ENCODE data around the gene PIAS4. TPM values are rescaled to one million over a fixed set of nuclear protein-coding genes. Genes with fewer than 3 reads are reported as not detected.
A peak's percentile ranks its signal among the peaks of the same experiment; 100 is the strongest.
"Not testable (repeated sequence)": the region's sequence is repeated elsewhere in the genome, so short reads cannot be mapped to it uniquely, and the experiment has no call there.

Gene PIAS4
- polyA plus RNA-seq, 1 donor (not counting 4 experiments of a cell fraction or from before 2014, with no cell fraction given) = 7.5 TPM

- Histone ChIP-seq H3K4me2 (ENCODE audit: control insufficient read depth, extremely low read depth, insufficient read depth, low read depth, low read length) (no peak overlapping the region), H3K4me3 (ENCODE audit: control insufficient read depth in 2 of 3, extremely low read depth in 1 of 3, insufficient read depth in 2 of 3, low read depth in 1 of 3, low read length in 3 of 3) (no peak overlapping the region), H3K4me1 (ENCODE audit: control insufficient read depth, extremely low read depth, insufficient read depth, low read length) (peaks cover 19% of the 10 kb centered on the region), H3K9ac (ENCODE audit: control insufficient read depth, extremely low read depth, insufficient read depth, low read length) (no peak overlapping the region), H3K9me3 (ENCODE audit: control insufficient read depth, low read depth, low read length) (no peaks in the 10 kb centered on the region), H3K27ac (ENCODE audit: control insufficient read depth, insufficient read depth, low read length) (no peak overlapping the region), H3K36me3 (ENCODE audit: control insufficient read depth in 2 of 2, extremely low read depth in 1 of 2, insufficient read depth in 2 of 2, low read length in 2 of 2) (no peaks in the 10 kb centered on the region), H2AFZ (ENCODE audit: control insufficient read depth, low read length) (peak overlapping the region; percentile 4), H3K79me2 (ENCODE audit: control insufficient read depth, insufficient read depth, low read length) (no peaks in the 10 kb centered on the region), H4K20me1 (ENCODE audit: control insufficient read depth, extremely low read depth, insufficient read depth, low read length) (peaks cover 6% of the 10 kb centered on the region), H3K9me1 (ENCODE audit: control insufficient read depth, extremely low read depth, insufficient read depth, low read length) (no peaks in the 10 kb centered on the region), H3K27me3 (ENCODE audit: control insufficient read depth, extremely low read depth, insufficient read depth, low read length) (no peaks in the 10 kb centered on the region)
- no peak for FAIRE-seq
- no peak for DNase-seq (ENCODE audit: low read depth, low spot score)
- dilution Hi-C loops (cut with MboI; ENCODE audit: extremely low pct_ligation_motif_present, low sequenced_read_pairs) = no loop called here
- TF ChIP-seq EZH2 (IDR thresholded peaks at IDR 0.05; ENCODE audit: low read length) (no peak), CTCF (optimal IDR thresholded peaks at IDR 0.05 in 1 of 3, IDR thresholded peaks at IDR 0.05 in 1 of 3, conservative IDR thresholded peaks at IDR 0.05 in 1 of 3; ENCODE audit: extremely low read depth in 1 of 3, insufficient read depth in 2 of 3, low read length in 3 of 3) (no peak)
Measured at GRCh38 chr19:3990815-3991117, 16.8 kb upstream of the PIAS4 start.

GRCh38 chr19:3995607-3996006, 11.9 kb upstream of the PIAS4 start:
- H3K79me2 ChIP-seq (ENCODE audit: control insufficient read depth, insufficient read depth, low read length) = no peaks in the 10 kb centered on the region
- DNase-seq (ENCODE audit: low read depth, low spot score) (no peak), FAIRE-seq (no peak)
- H3K27me3 ChIP-seq (ENCODE audit: control insufficient read depth, extremely low read depth, insufficient read depth, low read length) = no peaks in the 10 kb centered on the region
- TF ChIP-seq EZH2 (IDR thresholded peaks at IDR 0.05; ENCODE audit: low read length) (no peak), CTCF (optimal IDR thresholded peaks at IDR 0.05 in 1 of 3, IDR thresholded peaks at IDR 0.05 in 1 of 3, conservative IDR thresholded peaks at IDR 0.05 in 1 of 3; ENCODE audit: extremely low read depth in 1 of 3, insufficient read depth in 2 of 3, low read length in 3 of 3) (no peak)
- H2AFZ ChIP-seq (ENCODE audit: control insufficient read depth, low read length) = no peak overlapping the region
- no peaks in the 10 kb centered on the region for H3K9me3 ChIP-seq (ENCODE audit: control insufficient read depth, low read depth, low read length)
- no peaks in the 10 kb centered on the region for H3K9me1 ChIP-seq (ENCODE audit: control insufficient read depth, extremely low read depth, insufficient read depth, low read length)
- H3K9ac ChIP-seq (ENCODE audit: control insufficient read depth, extremely low read depth, insufficient read depth, low read length) = no peak overlapping the region
- no peaks in the 10 kb centered on the region for H4K20me1 ChIP-seq (ENCODE audit: control insufficient read depth, extremely low read depth, insufficient read depth, low read length)
- H3K4me2 ChIP-seq (ENCODE audit: control insufficient read depth, extremely low read depth, insufficient read depth, low read depth, low read length) = no peak overlapping the region
- no peaks in the 10 kb centered on the region for H3K36me3 ChIP-seq (ENCODE audit: control insufficient read depth in 2 of 2, extremely low read depth in 1 of 2, insufficient read depth in 2 of 2, low read length in 2 of 2)
- H3K27ac ChIP-seq (ENCODE audit: control insufficient read depth, insufficient read depth, low read length) = no peak overlapping the region
- dilution Hi-C loops (cut with MboI; ENCODE audit: extremely low pct_ligation_motif_present, low sequenced_read_pairs) = no loop called here
- no peaks in the 10 kb centered on the region for H3K4me1 ChIP-seq (ENCODE audit: control insufficient read depth, extremely low read depth, insufficient read depth, low read length)
- no peak overlapping the region for H3K4me3 ChIP-seq (ENCODE audit: control insufficient read depth in 2 of 3, extremely low read depth in 1 of 3, insufficient read depth in 2 of 3, low read depth in 1 of 3, low read length in 3 of 3)

GRCh38 chr19:3998667-3999412, 8.7 kb upstream of the PIAS4 start:
- H3K27ac ChIP-seq (ENCODE audit: control insufficient read depth, insufficient read depth, low read length); DNase-seq (ENCODE audit: low read depth, low spot score); H3K4me1 ChIP-seq (ENCODE audit: control insufficient read depth, extremely low read depth, insufficient read depth, low read length); dilution Hi-C loops (cut with MboI; ENCODE audit: extremely low pct_ligation_motif_present, low sequenced_read_pairs); H3K36me3 ChIP-seq (ENCODE audit: control insufficient read depth in 2 of 2, extremely low read depth in 1 of 2, insufficient read depth in 2 of 2, low read length in 2 of 2); H2AFZ ChIP-seq (ENCODE audit: control insufficient read depth, low read length); FAIRE-seq; H3K79me2 ChIP-seq (ENCODE audit: control insufficient read depth, insufficient read depth, low read length); H3K9me3 ChIP-seq (ENCODE audit: control insufficient read depth, low read depth, low read length); H3K9ac ChIP-seq (ENCODE audit: control insufficient read depth, extremely low read depth, insufficient read depth, low read length); H3K9me1 ChIP-seq (ENCODE audit: control insufficient read depth, extremely low read depth, insufficient read depth, low read length); H3K27me3 ChIP-seq (ENCODE audit: control insufficient read depth, extremely low read depth, insufficient read depth, low read length); H3K4me2 ChIP-seq (ENCODE audit: control insufficient read depth, extremely low read depth, insufficient read depth, low read depth, low read length); H3K4me3 ChIP-seq (ENCODE audit: control insufficient read depth in 2 of 3, extremely low read depth in 1 of 3, insufficient read depth in 2 of 3, low read depth in 1 of 3, low read length in 3 of 3); H4K20me1 ChIP-seq (ENCODE audit: control insufficient read depth, extremely low read depth, insufficient read depth, low read length): not testable (repeated sequence)

- H2AFZ ChIP-seq (ENCODE audit: control insufficient read depth, low read length); H3K4me1 ChIP-seq (ENCODE audit: control insufficient read depth, extremely low read depth, insufficient read depth, low read length); H3K36me3 ChIP-seq (ENCODE audit: control insufficient read depth in 2 of 2, extremely low read depth in 1 of 2, insufficient read depth in 2 of 2, low read length in 2 of 2); H3K27ac ChIP-seq (ENCODE audit: control insufficient read depth, insufficient read depth, low read length); H4K20me1 ChIP-seq (ENCODE audit: control insufficient read depth, extremely low read depth, insufficient read depth, low read length); H3K9me3 ChIP-seq (ENCODE audit: control insufficient read depth, low read depth, low read length); H3K9me1 ChIP-seq (ENCODE audit: control insufficient read depth, extremely low read depth, insufficient read depth, low read length); dilution Hi-C loops (cut with MboI; ENCODE audit: extremely low pct_ligation_motif_present, low sequenced_read_pairs); H3K9ac ChIP-seq (ENCODE audit: control insufficient read depth, extremely low read depth, insufficient read depth, low read length); H3K27me3 ChIP-seq (ENCODE audit: control insufficient read depth, extremely low read depth, insufficient read depth, low read length); DNase-seq (ENCODE audit: low read depth, low spot score); H3K4me2 ChIP-seq (ENCODE audit: control insufficient read depth, extremely low read depth, insufficient read depth, low read depth, low read length); H3K4me3 ChIP-seq (ENCODE audit: control insufficient read depth in 2 of 3, extremely low read depth in 1 of 3, insufficient read depth in 2 of 3, low read depth in 1 of 3, low read length in 3 of 3); FAIRE-seq; H3K79me2 ChIP-seq (ENCODE audit: control insufficient read depth, insufficient read depth, low read length): not testable (repeated sequence)
Measured at GRCh38 chr19:4000798-4001197, 6.7 kb upstream of the PIAS4 start.
